ENCODE measurements around the gene RAB3GAP1.

RAB3GAP1 gene

GRCh38 chr2:135152361-135152760 lies 100.3 kb downstream of the RAB3GAP1 start:
- H3K4me1 ChIP-seq (ENCODE audit: control insufficient read depth, insufficient read depth, low read length) = no peaks in the 10 kb centered on the region
- H3K27me3 ChIP-seq (ENCODE audit: control insufficient read depth, insufficient read depth, low read length) = no peaks in the 10 kb centered on the region
- H3K4me3 ChIP-seq (ENCODE audit: low read depth, low read length) = no peak overlapping the region
- no peak overlapping the region for H3K9ac ChIP-seq (ENCODE audit: low read depth, low read length)
- no peaks in the 10 kb centered on the region for H3K9me3 ChIP-seq (ENCODE audit: control insufficient read depth, insufficient read depth, low read length)
- H3K36me3 ChIP-seq (ENCODE audit: control insufficient read depth, insufficient read depth, low read length) = no peaks in the 10 kb centered on the region

GRCh38 chr2:135154962-135155361 lies 102.9 kb downstream of the RAB3GAP1 start:
- no peak overlapping the region for H3K4me3 ChIP-seq (ENCODE audit: low read depth, low read length)
- no peaks in the 10 kb centered on the region for H3K9me3 ChIP-seq (ENCODE audit: control insufficient read depth, insufficient read depth, low read length)
- H3K27me3 ChIP-seq (ENCODE audit: control insufficient read depth, insufficient read depth, low read length) = no peaks in the 10 kb centered on the region
- no peaks in the 10 kb centered on the region for H3K4me1 ChIP-seq (ENCODE audit: control insufficient read depth, insufficient read depth, low read length)
- no peak overlapping the region for H3K9ac ChIP-seq (ENCODE audit: low read depth, low read length)
- no peaks in the 10 kb centered on the region for H3K36me3 ChIP-seq (ENCODE audit: control insufficient read depth, insufficient read depth, low read length)

- Histone ChIP-seq H3K27me3 (ENCODE audit: control insufficient read depth, insufficient read depth, low read length) (no peaks in the 10 kb centered on the region), H3K36me3 (ENCODE audit: control insufficient read depth, insufficient read depth, low read length) (no peaks in the 10 kb centered on the region), H3K9me3 (ENCODE audit: control insufficient read depth, insufficient read depth, low read length) (no peaks in the 10 kb centered on the region), H3K4me3 (ENCODE audit: low read depth, low read length) (no peak overlapping the region), H3K4me1 (ENCODE audit: control insufficient read depth, insufficient read depth, low read length) (no peaks in the 10 kb centered on the region), H3K9ac (ENCODE audit: low read depth, low read length) (no peak overlapping the region)
These were observed 105.8 kb downstream of the RAB3GAP1 start for GRCh38 chr2:135157856-135158255.

- Histone ChIP-seq H3K9ac (ENCODE audit: low read depth, low read length) (no peak overlapping the region), H3K9me3 (ENCODE audit: control insufficient read depth, insufficient read depth, low read length) (no peaks in the 10 kb centered on the region), H3K36me3 (ENCODE audit: control insufficient read depth, insufficient read depth, low read length) (no peaks in the 10 kb centered on the region), H3K27me3 (ENCODE audit: control insufficient read depth, insufficient read depth, low read length) (no peaks in the 10 kb centered on the region), H3K4me1 (ENCODE audit: control insufficient read depth, insufficient read depth, low read length) (no peaks in the 10 kb centered on the region), H3K4me3 (ENCODE audit: low read depth, low read length) (no peak overlapping the region)
These were observed 107.1 kb downstream of the RAB3GAP1 start for GRCh38 chr2:135159191-135159590.

GRCh38 chr2:135162377-135162776 lies 110.3 kb downstream of the RAB3GAP1 start:
- H3K36me3 ChIP-seq (ENCODE audit: control insufficient read depth, insufficient read depth, low read length) = peaks cover 4% of the 10 kb centered on the region
- no peak overlapping the region for H3K4me3 ChIP-seq (ENCODE audit: low read depth, low read length)
- no peaks in the 10 kb centered on the region for H3K9me3 ChIP-seq (ENCODE audit: control insufficient read depth, insufficient read depth, low read length)
- no peaks in the 10 kb centered on the region for H3K27me3 ChIP-seq (ENCODE audit: control insufficient read depth, insufficient read depth, low read length)
- no peak overlapping the region for H3K9ac ChIP-seq (ENCODE audit: low read depth, low read length)
- H3K4me1 ChIP-seq (ENCODE audit: control insufficient read depth, insufficient read depth, low read length) = no peaks in the 10 kb centered on the region

GRCh38 chr2:135162786-135163185 lies 110.7 kb downstream of the RAB3GAP1 start:
- Histone ChIP-seq H3K9me3 (ENCODE audit: control insufficient read depth, insufficient read depth, low read length) (no peaks in the 10 kb centered on the region), H3K9ac (ENCODE audit: low read depth, low read length) (no peak overlapping the region), H3K36me3 (ENCODE audit: control insufficient read depth, insufficient read depth, low read length) (peaks cover 4% of the 10 kb centered on the region), H3K4me3 (ENCODE audit: low read depth, low read length) (no peak overlapping the region), H3K4me1 (ENCODE audit: control insufficient read depth, insufficient read depth, low read length) (no peaks in the 10 kb centered on the region), H3K27me3 (ENCODE audit: control insufficient read depth, insufficient read depth, low read length) (no peaks in the 10 kb centered on the region)

- H3K4me3 ChIP-seq (ENCODE audit: low read depth, low read length) = no peak overlapping the region
- peaks cover 3% of the 10 kb centered on the region for H3K4me1 ChIP-seq (ENCODE audit: control insufficient read depth, insufficient read depth, low read length)
- no peaks in the 10 kb centered on the region for H3K27me3 ChIP-seq (ENCODE audit: control insufficient read depth, insufficient read depth, low read length)
- H3K36me3 ChIP-seq (ENCODE audit: control insufficient read depth, insufficient read depth, low read length) = peaks cover 4% of the 10 kb centered on the region
- no peak overlapping the region for H3K9ac ChIP-seq (ENCODE audit: low read depth, low read length)
- H3K9me3 ChIP-seq (ENCODE audit: control insufficient read depth, insufficient read depth, low read length) = no peaks in the 10 kb centered on the region
These were observed 111.2 kb downstream of the RAB3GAP1 start for GRCh38 chr2:135163306-135163705.

GRCh38 chr2:135163901-135164300 lies 111.8 kb downstream of the RAB3GAP1 start:
- Histone ChIP-seq H3K9ac (ENCODE audit: low read depth, low read length) (no peak overlapping the region), H3K4me3 (ENCODE audit: low read depth, low read length) (no peak overlapping the region), H3K36me3 (ENCODE audit: control insufficient read depth, insufficient read depth, low read length) (peaks cover 9% of the 10 kb centered on the region), H3K9me3 (ENCODE audit: control insufficient read depth, insufficient read depth, low read length) (no peaks in the 10 kb centered on the region), H3K4me1 (ENCODE audit: control insufficient read depth, insufficient read depth, low read length) (peaks cover 3% of the 10 kb centered on the region), H3K27me3 (ENCODE audit: control insufficient read depth, insufficient read depth, low read length) (no peaks in the 10 kb centered on the region)

- Histone ChIP-seq H3K4me1 (ENCODE audit: control insufficient read depth, insufficient read depth, low read length) (peaks cover 3% of the 10 kb centered on the region), H3K36me3 (ENCODE audit: control insufficient read depth, insufficient read depth, low read length) (peaks cover 10% of the 10 kb centered on the region), H3K9ac (ENCODE audit: low read depth, low read length) (no peak overlapping the region), H3K4me3 (ENCODE audit: low read depth, low read length) (no peak overlapping the region), H3K9me3 (ENCODE audit: control insufficient read depth, insufficient read depth, low read length) (no peaks in the 10 kb centered on the region), H3K27me3 (ENCODE audit: control insufficient read depth, insufficient read depth, low read length) (no peaks in the 10 kb centered on the region)
These were observed 112.3 kb downstream of the RAB3GAP1 start for GRCh38 chr2:135164431-135164830.

GRCh38 chr2:135167273-135167672 lies 115.2 kb downstream of the RAB3GAP1 start:
- no peak overlapping the region for H3K4me3 ChIP-seq (ENCODE audit: low read depth, low read length)
- H3K9ac ChIP-seq (ENCODE audit: low read depth, low read length) = no peak overlapping the region
- H3K27me3 ChIP-seq (ENCODE audit: control insufficient read depth, insufficient read depth, low read length) = no peaks in the 10 kb centered on the region
- peaks cover 3% of the 10 kb centered on the region for H3K4me1 ChIP-seq (ENCODE audit: control insufficient read depth, insufficient read depth, low read length)
- peaks cover 13% of the 10 kb centered on the region for H3K36me3 ChIP-seq (ENCODE audit: control insufficient read depth, insufficient read depth, low read length)
- H3K9me3 ChIP-seq (ENCODE audit: control insufficient read depth, insufficient read depth, low read length) = no peaks in the 10 kb centered on the region

- H3K36me3 ChIP-seq (ENCODE audit: control insufficient read depth, insufficient read depth, low read length) = peaks cover 13% of the 10 kb centered on the region
- H3K4me1 ChIP-seq (ENCODE audit: control insufficient read depth, insufficient read depth, low read length) = peaks cover 3% of the 10 kb centered on the region
- H3K9me3 ChIP-seq (ENCODE audit: control insufficient read depth, insufficient read depth, low read length) = no peaks in the 10 kb centered on the region
These were observed 116.2 kb downstream of the RAB3GAP1 start for GRCh38 chr2:135168204-135168856.

GRCh38 chr2:135169900-135170753 lies 118.0 kb downstream of the RAB3GAP1 start:
- H3K9ac ChIP-seq (ENCODE audit: low read depth, low read length) = no peak overlapping the region
- peaks cover 9% of the 10 kb centered on the region for H3K36me3 ChIP-seq (ENCODE audit: control insufficient read depth, insufficient read depth, low read length)
- H3K4me1 ChIP-seq (ENCODE audit: control insufficient read depth, insufficient read depth, low read length) = peaks cover 3% of the 10 kb centered on the region
- H3K27me3 ChIP-seq (ENCODE audit: control insufficient read depth, insufficient read depth, low read length) = no peaks in the 10 kb centered on the region
- H3K4me3 ChIP-seq (ENCODE audit: low read depth, low read length) = no peak overlapping the region
- no peaks in the 10 kb centered on the region for H3K9me3 ChIP-seq (ENCODE audit: control insufficient read depth, insufficient read depth, low read length)

More at GRCh38 chr2:135168204-135168856, 116.2 kb downstream of the RAB3GAP1 start:
- Histone ChIP-seq H3K27me3 (ENCODE audit: control insufficient read depth, insufficient read depth, low read length) (no peaks in the 10 kb centered on the region), H3K9ac (ENCODE audit: low read depth, low read length) (no peak overlapping the region), H3K4me3 (ENCODE audit: low read depth, low read length) (no peak overlapping the region)

Data from iPS-15b (cell line).